Right lobe of liver (tissue), 6 donors: ENCODE data around the gene VENTX. TPM values are rescaled to one million over a fixed set of nuclear protein-coding genes. Genes with fewer than 3 reads are reported as not detected.
A peak's percentile ranks its signal among the peaks of the same experiment; 100 is the strongest.

Source experiments
- ATAC-seq, 4 donors: fragments of 200-7000 bp; cut with Tn5 transposase; one replicate each; pipeline ENCODE4 v1.9.1; 2020; ENCODE audit warnings: mild to moderate bottlenecking in 4 of 4, moderate library complexity in 4 of 4
- DNase-seq, 3 donors: peaks; one replicate each; pipeline ENCODE4 v3.0.0-alpha.2; 2020
- H3K27ac ChIP-seq, 3 donors: fragments of 200-600 bp; one replicate each; pipeline ENCODE4 v1.8.0; 2022
- H3K27me3 ChIP-seq, 2 donors: fragments of 200-600 bp; one replicate each; pipeline ENCODE4 v1.8.0; 2022
- H3K36me3 ChIP-seq, 4 donors: fragments of 200-600 bp; sonication (generic) in 1 of 4; one replicate each; pipeline versions ENCODE4 v1.5.1 to v1.8.0; 2017 to 2022; ENCODE audit warnings: control low read depth in 1 of 4
- H3K4me1 ChIP-seq, 4 donors: fragments of 200-600 bp; sonication (generic) in 1 of 4; one replicate each; pipeline versions ENCODE4 v1.5.1 to v1.8.0; 2017 to 2022; ENCODE audit warnings: control low read depth in 1 of 4
- H3K4me3 ChIP-seq, 3 donors: fragments of 200-600 bp; one replicate each; pipeline ENCODE4 v1.8.0; 2022
- H3K9me3 ChIP-seq, 4 donors: fragments of 200-600 bp; sonication (generic) in 1 of 4; one replicate each; pipeline versions ENCODE4 v1.5.1 to v1.8.0; 2017 to 2022; ENCODE audit warnings: control low read depth in 1 of 4
- CTCF ChIP-seq, 4 donors: fragments of 200-600 bp in 3 of 4; fragments of 450-650 bp in 1 of 4; IDR thresholded peaks; one replicate each; pipeline versions ENCODE4 v1.5.1 to v1.8.0; 2016 to 2022; ENCODE audit warnings: antibody characterized with exemption in 4 of 4, mild to moderate bottlenecking in 2 of 4
- POLR2A ChIP-seq: fragments of 450-650 bp; IDR thresholded peaks from one replicate; pipeline ENCODE4 v1.6.1; 2017; ENCODE audit warnings: antibody characterized with exemption, mild to moderate bottlenecking
- WGBS: methylation state at CpG from one replicate; pipeline ENCODE4 v1.1.6; 2018; ENCODE audit warnings: low coverage, low lambda C conversion rate; ENCODE audit not compliant: insufficient coverage; ENCODE audit errors: missing lambda C conversion rate; 5-methylcytosine and 5-hydroxymethylcytosine counted together
- intact Hi-C, 2 donors: fragments of 100-400 bp; cut with DNase I; formaldehyde crosslinking; loops; one replicate each; pipeline versions ENCODE4 v1.11.2 to v1.14.1; 2022
- microRNA counts: library from miRNA; unstranded; fragments of <30 nt; microRNA quantifications from one replicate; lab custom pipeline; 2016
- microRNA-seq, 2 donors: library from miRNA; unstranded; fragments of <30 nt; microRNA quantifications; one replicate each; pipeline ENCODE4, GENCODE V29; 2019 to 2020
- total RNA-seq, 6 experiments: library from RNA; depleted of rRNA in 2 of 6; stranded (reverse); fragments of >200 nt in 2 of 6; fragmentation: NEBNext Ultra II Directional in 3 of 6; extraction: Animal tissue kit (Norgen Biotek cat#: 25700) in 3 of 6; gene quantifications; one replicate each; pipeline versions ENCODE4 v1.1.0 to v1.2.4, GENCODE V29; 2016 to 2023
- donor health status: DM: no; HTN: yes; CAD: no.
- donor health status: DM: no; HTN: no; CAD: no.
- donor health status: DM: no; HTN: no; CAD: no.
- donor health status: DM: no; HTN: yes; CAD: no.
- donor health status: DM: no; HTN: yes; CAD: no.

The VENTX gene
- total RNA-seq, 6 experiments from 2014 or later: 0.09 to 0.38 (median 0.19) TPM

- Histone ChIP-seq H3K4me3 (no peak overlapping the region), H3K9me3 (no peaks in the 10 kb centered on the region), H3K4me1 (no peaks in the 10 kb centered on the region), H3K27ac (no peak overlapping the region), H3K36me3 (peaks cover 6 to 78% (median 34%) of the 10 kb centered on the region in 4 donors), H3K27me3 (no peaks in the 10 kb centered on the region)
- peak in 1 of 3 donors; percentile 53 for DNase-seq
- intact Hi-C loops: no loop called here
- WGBS: 84% methylated on average over 9 of the region's 46 CpGs
- no peak for TF ChIP-seq POLR2A
- TF ChIP-seq CTCF (IDR thresholded peaks at IDR 0.05): no peak
- peak in 1 of 4 donors; percentile 35 for ATAC-seq
Observed at GRCh38 chr10:133287832-133288500, 50.3 kb downstream of the VENTX start.

DNA sequence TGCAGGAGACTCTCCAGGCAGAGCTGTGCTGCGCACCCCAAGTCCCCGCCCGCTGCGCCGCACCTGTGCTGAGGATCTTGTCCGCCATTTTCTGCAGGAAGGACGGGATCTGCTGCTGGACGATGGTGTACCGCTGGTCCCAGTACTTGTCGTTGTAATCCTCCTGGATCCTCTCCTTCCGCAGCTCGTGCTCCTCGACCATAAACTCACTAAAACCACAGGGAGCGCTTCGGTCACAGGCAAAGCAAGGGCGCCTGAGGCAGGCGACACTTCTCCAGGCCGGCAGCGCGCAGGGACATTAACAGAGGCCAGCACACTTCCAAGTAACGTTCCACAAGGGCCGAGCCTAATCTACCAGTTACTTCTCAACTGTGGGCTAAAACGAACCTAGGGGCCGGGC, 52.1 kb downstream of the VENTX start:
- H3K4me3 ChIP-seq: no peak overlapping the region
- 95% methylated on average over 17 of the region's 24 CpGs for WGBS
- H3K27ac ChIP-seq: no peak overlapping the region
- peaks cover 6 to 81% (median 33%) of the 10 kb centered on the region in 4 donors for H3K36me3 ChIP-seq
- H3K27me3 ChIP-seq: no peaks in the 10 kb centered on the region
- TF ChIP-seq POLR2A (no peak), CTCF (IDR thresholded peaks at IDR 0.05) (no peak)
- intact Hi-C loops: no loop called here
- ATAC-seq (no peak), DNase-seq (no peak)
- no peaks in the 10 kb centered on the region for H3K9me3 ChIP-seq
- no peaks in the 10 kb centered on the region for H3K4me1 ChIP-seq

MicroRNAs encoded within 50 kb of the gene (microRNA counts, 767-probe panel; counts per million panel counts)
- 237 counts per million for microRNA hsa-miR-202-3p (lab: Ali Mortazavi, UCI)

Small RNAs within 50 kb of the gene (microRNA-seq; reads per million reads assigned to microRNA genes)
- gene MIR202: 0.29 to 0.64 reads per million in 2 donors

Other genes with a start within 250 kb of the VENTX start
- under 1 TPM in 5 of 6 experiments, not detected in 1; 0.10 to 0.46 (median 0.16) TPM for gene ADGRA1, start 149.9 kb upstream of the VENTX start, total RNA-seq
- 10 to 100 TPM in 2 of 6 experiments, 1 to 10 TPM in 3, under 1 TPM in 1; 0.54 to 11.6 (median 8.2) TPM for gene KNDC1, start 77.6 kb upstream of the VENTX start, total RNA-seq
- not detected for gene UTF1, start 7.6 kb upstream of the VENTX start, total RNA-seq
- 1 to 10 TPM; 2.6 to 8.8 (median 5.2) TPM for gene ADAM8, start 39.0 kb downstream of the VENTX start, total RNA-seq
- 10 to 100 TPM; 19.6 to 30.0 (median 25.6) TPM for gene TUBGCP2, start 71.0 kb downstream of the VENTX start, total RNA-seq
- 10 to 100 TPM; 17.4 to 30.2 (median 25.9) TPM for gene ZNF511, start 71.1 kb downstream of the VENTX start, total RNA-seq
- not detected for gene CALY, start 99.0 kb downstream of the VENTX start, total RNA-seq
- gene PRAP1, start 109.5 kb downstream of the VENTX start, total RNA-seq: 100 to 1,000 TPM; 177 to 522 (median 298) TPM
- 100 to 1,000 TPM in 4 of 6 experiments, 10 to 100 TPM in 2; 76.1 to 158 (median 124) TPM for gene FUOM, start 120.2 kb downstream of the VENTX start, total RNA-seq
- gene ECHS1, start 135.5 kb downstream of the VENTX start, total RNA-seq: 100 to 1,000 TPM; 293 to 780 (median 436) TPM
- gene PAOX, start 141.4 kb downstream of the VENTX start, total RNA-seq: 10 to 100 TPM in 4 of 6 experiments, 1 to 10 TPM in 2; 9.4 to 15.9 (median 11.9) TPM
- gene MTG1, start 156.3 kb downstream of the VENTX start, total RNA-seq: 10 to 100 TPM; 25.1 to 45.7 (median 34.5) TPM
- 10 to 100 TPM in 2 of 6 experiments, under 1 TPM in 3, not detected in 1; 0.07 to 15.1 (median 0.11) TPM for gene SPRN, start 186.8 kb downstream of the VENTX start, total RNA-seq
- gene SCART1, start 216.1 kb downstream of the VENTX start, total RNA-seq: 1 to 10 TPM in 2 of 6 experiments, under 1 TPM in 4; 0.18 to 1.6 (median 0.33) TPM